Endothelial cell (in vitro differentiated cells): ENCODE data around the gene C1GALT1C1. TPM values are rescaled to one million over a fixed set of nuclear protein-coding genes. Genes with fewer than 3 reads are reported as not detected.

Source experiments
- DNase-seq: peaks from one replicate; pipeline ENCODE4 v3.0.0; 2021; ENCODE audit warnings: low spot score
- H3K27ac Mint-ChIP-seq: one replicate; pipeline ENCODE4 v1.8.0; 2021; ENCODE audit warnings: mixed read lengths, inconsistent platforms; ENCODE audit not compliant: unreplicated experiment
- H3K27me3 Mint-ChIP-seq: one replicate; pipeline ENCODE4 v1.8.0; 2021; ENCODE audit warnings: mild to moderate bottlenecking, moderate library complexity, mixed read lengths, inconsistent platforms; ENCODE audit not compliant: unreplicated experiment
- H3K36me3 Mint-ChIP-seq: one replicate; pipeline ENCODE4 v1.8.0; 2021; ENCODE audit warnings: mild to moderate bottlenecking, low read depth, mixed read lengths, inconsistent platforms; ENCODE audit not compliant: unreplicated experiment
- H3K4me1 Mint-ChIP-seq: one replicate; pipeline ENCODE4 v1.8.0; 2021; ENCODE audit warnings: mild to moderate bottlenecking, mixed read lengths, inconsistent platforms; ENCODE audit not compliant: unreplicated experiment
- H3K4me3 Mint-ChIP-seq: one replicate; pipeline ENCODE4 v1.8.0; 2021; ENCODE audit warnings: mild to moderate bottlenecking, mixed read lengths, inconsistent platforms; ENCODE audit not compliant: unreplicated experiment
- H3K9me3 Mint-ChIP-seq: one replicate; pipeline ENCODE4 v1.8.0; 2021; ENCODE audit warnings: mixed read lengths, inconsistent platforms; ENCODE audit not compliant: unreplicated experiment
- CTCF ChIP-seq: fragments of 200-600 bp; sonication (generic); IDR thresholded peaks from one replicate; pipeline ENCODE4 v1.5.0; 2021; ENCODE audit warnings: antibody characterized with exemption; ENCODE audit not compliant: unreplicated experiment
- total RNA-seq: library from RNA; stranded (reverse); fragmentation: NEBNext Ultra II Directional; extraction: Animal tissue kit (Norgen Biotek cat#: 25700); gene quantifications from one replicate; pipeline ENCODE4 v1.2.1, GENCODE V29; 2021; ENCODE audit not compliant: unreplicated experiment

Gene C1GALT1C1
- total RNA-seq, 1 donor from 2014 or later: 15.6 TPM

- no peak for DNase-seq
- H3K27me3 Mint-ChIP-seq: no peaks in the 10 kb centered on the region
- no peaks in the 10 kb centered on the region for H3K9me3 Mint-ChIP-seq
- no peak overlapping the region for H3K4me3 Mint-ChIP-seq
- no peak for TF ChIP-seq CTCF
- no peak overlapping the region for H3K27ac Mint-ChIP-seq
- H3K4me1 Mint-ChIP-seq: no peaks in the 10 kb centered on the region
- no peaks in the 10 kb centered on the region for H3K36me3 Mint-ChIP-seq
Observed at GRCh38 chrX:120617996-120618630, 11.7 kb downstream of the C1GALT1C1 start.

DNA sequence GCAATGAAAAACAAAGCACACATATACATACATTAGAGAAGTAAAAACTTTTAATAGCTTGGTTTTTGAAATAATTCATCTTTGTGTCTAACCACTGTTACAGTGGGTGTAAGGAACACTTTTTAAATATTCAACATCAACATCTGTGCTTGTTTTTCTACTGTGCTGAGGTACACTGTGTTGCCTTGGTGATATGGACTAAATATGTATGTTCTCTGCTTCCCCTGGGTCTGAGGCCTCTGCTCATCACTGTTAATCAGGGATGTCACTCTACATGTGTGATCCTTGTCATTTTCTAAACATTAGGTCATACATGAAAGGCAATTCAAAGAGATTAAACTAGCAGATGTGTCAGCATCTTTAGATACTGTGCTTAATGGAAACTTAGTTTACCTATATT is 15.0 kb downstream of the C1GALT1C1 start:
- Mint-ChIP-seq H3K4me3 (no peak overlapping the region), H3K27ac (no peak overlapping the region), H3K36me3 (no peaks in the 10 kb centered on the region), H3K4me1 (no peaks in the 10 kb centered on the region), H3K9me3 (no peaks in the 10 kb centered on the region), H3K27me3 (no peaks in the 10 kb centered on the region)
- TF ChIP-seq CTCF: no peak
- no peak for DNase-seq

- H3K9me3 Mint-ChIP-seq: no peaks in the 10 kb centered on the region
- H3K4me1 Mint-ChIP-seq: no peaks in the 10 kb centered on the region
- TF ChIP-seq CTCF: no peak
- no peaks in the 10 kb centered on the region for H3K27me3 Mint-ChIP-seq
- DNase-seq: no peak
- no peak overlapping the region for H3K27ac Mint-ChIP-seq
- H3K36me3 Mint-ChIP-seq: no peaks in the 10 kb centered on the region
- H3K4me3 Mint-ChIP-seq: no peak overlapping the region
Observed at GRCh38 chrX:120612086-120612485, 17.8 kb downstream of the C1GALT1C1 start.

DNA sequence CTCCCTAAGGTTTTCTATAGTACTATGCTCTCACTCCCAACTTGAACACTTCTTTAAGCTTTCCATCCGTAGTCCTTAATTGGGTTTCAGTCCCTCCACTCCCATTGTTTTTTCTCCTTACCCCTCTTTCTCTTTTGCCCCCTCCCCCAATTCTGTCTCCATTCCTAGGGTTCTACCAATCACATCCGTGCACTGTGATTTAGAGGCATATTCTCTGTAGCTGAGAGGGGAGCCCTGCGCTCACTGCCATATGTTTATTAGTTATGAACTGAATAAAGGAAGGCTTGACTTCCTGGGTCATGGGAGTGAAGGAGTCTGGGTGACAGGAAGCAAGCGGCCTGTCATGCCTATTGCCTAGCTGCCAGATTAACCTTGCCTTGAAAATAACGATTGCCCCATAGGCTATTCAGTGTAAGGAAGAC is 25.5 kb downstream of the C1GALT1C1 start:
- no peaks in the 10 kb centered on the region for H3K36me3 Mint-ChIP-seq
- H3K9me3 Mint-ChIP-seq: no peaks in the 10 kb centered on the region
- DNase-seq: no peak
- TF ChIP-seq CTCF: no peak
- no peaks in the 10 kb centered on the region for H3K4me1 Mint-ChIP-seq
- peak overlapping the region; percentile 98 for H3K27ac Mint-ChIP-seq
- H3K4me3 Mint-ChIP-seq: peak overlapping the region; percentile 96
- peaks cover 2% of the 10 kb centered on the region for H3K27me3 Mint-ChIP-seq

GRCh38 chrX:120603707-120604360 is 26.0 kb downstream of the C1GALT1C1 start, which contains the start of gene MCTS1:
MCTS1 (plus strand) TSS chrX:120604101; CDS start chrX:120604237, 136 bp downstream.
- peak; percentile 62 for DNase-seq
- no peak for TF ChIP-seq CTCF
- Mint-ChIP-seq H3K27ac (peak within 1 kb of the TSS; percentile 98), H3K27me3 (peaks cover 2% of the 10 kb centered on the region), H3K9me3 (no peaks in the 10 kb centered on the region), H3K4me1 (no peaks in the 10 kb centered on the region), H3K4me3 (peak within 1 kb of the TSS; percentile 96), H3K36me3 (no peaks in the 10 kb centered on the region)
